Adrenal gland (tissue), 12 donors: ENCODE results near the gene CXCR6. TPM values are rescaled to one million over a fixed set of nuclear protein-coding genes. Genes with fewer than 3 reads are reported as not detected.

Experiments
- DNase-seq, 7 donors: peaks; one replicate each; pipeline ENCODE4 v3.0.0-alpha.2; 2019 to 2020
- H3K27ac ChIP-seq, 5 donors: fragments of 200-600 bp; sonication (generic) in 4 of 5; 1 replicate in 3 of 5; 2 replicates in 2 of 5; pipeline versions ENCODE4 v1.5.1 to v1.8.0; 2016 to 2020; ENCODE audit warnings: mild to moderate bottlenecking in 1 of 5
- H3K27me3 ChIP-seq: fragments of 200-600 bp; 2 replicates; pipeline ENCODE4 v1.8.0; 2021
- H3K36me3 ChIP-seq, 2 donors: fragments of 200-600 bp; replicated peaks in 1 of 2; 1 replicate in 1 of 2; 2 replicates in 1 of 2; pipeline versions ENCODE4 v1.5.1 to v1.8.0; 2018 to 2022
- H3K4me1 ChIP-seq, 2 donors: fragments of 200-600 bp; replicated peaks in 1 of 2; 1 replicate in 1 of 2; 2 replicates in 1 of 2; pipeline versions ENCODE4 v1.5.1 to v1.8.0; 2018 to 2021
- H3K4me3 ChIP-seq, 4 donors: fragments of 200-600 bp; sonication (generic) in 3 of 4; one replicate each; pipeline ENCODE4 v1.5.1; 2016 to 2018
- H3K9me3 ChIP-seq, 3 donors: fragments of 200-600 bp; sonication (generic) in 1 of 3; replicated peaks in 1 of 3; 1 replicate in 2 of 3; 2 replicates in 1 of 3; pipeline versions ENCODE4 v1.5.1 to v1.8.0; 2016 to 2021
- POLR2A ChIP-seq, 2 donors: fragments of 450-650 bp; IDR thresholded peaks; one replicate each; pipeline ENCODE4 v1.6.1; 2017; ENCODE audit warnings: antibody characterized with exemption in 2 of 2, mild to moderate bottlenecking in 2 of 2, moderate library complexity in 1 of 2
- WGBS, 4 donors: extraction: QIAGEN DNeasy Blood & Tissue Kit in 2 of 4; methylation state at CpG; one replicate each; pipeline versions ENCODE4 v1.1.5 to v1.1.7; 2013 to 2017; 5-methylcytosine and 5-hydroxymethylcytosine counted together
- intact Hi-C, 2 donors: fragments of 100-400 bp; cut with DNase I; formaldehyde crosslinking; loops; one replicate each; pipeline versions ENCODE4 v1.14.1 to v1.15.0; 2022 to 2023
- polyA plus RNA-seq, 3 donors: library from polyadenylated mRNA; stranded (reverse); fragments of 200-250 nt in 2 of 3; fragments of 350-450 nt in 1 of 3; fragmentation: Illumina TruSeq in 1 of 3; extraction: RNeasy Lipid Tissue Mini Kit (QIAGEN cat#74804) in 1 of 3; gene quantifications; one replicate each; pipeline ENCODE4 v1.2.3, GENCODE V29; 2013 to 2014
- total RNA-seq, 9 donors: library from RNA; depleted of rRNA in 4 of 9; stranded (reverse); fragments of >200 nt in 4 of 9; fragments of 120-200 nt in 1 of 9; fragmentation: NEBNext Ultra II Directional in 1 of 9; extraction: Animal tissue kit (Norgen Biotek cat#: 25700) in 1 of 9; gene quantifications; one replicate each; pipeline versions ENCODE4 v1.1.0 to v1.2.4, GENCODE V29; 2013 to 2023
- TF ChIP-seq, protein P1 (sequence below), 6 experiments: fragments of 450-650 bp in 4 of 6; fragments of 200-600 bp in 2 of 6; sonication (generic) in 1 of 6; IDR thresholded peaks; 1 replicate in 5 of 6; 2 replicates in 1 of 6; pipeline versions ENCODE4 v1.5.1 to v1.8.0; 2016 to 2021; ENCODE audit warnings: antibody characterized with exemption in 6 of 6, mild to moderate bottlenecking in 2 of 6, moderate library complexity in 1 of 6
- donor health status: healthy with polysubstance abuse.
- donor health status: Bipolar disorder and iron deficiency.
- donor health status: DM: yes; HTN: yes; CAD: no.
- donor health status: DM: no; HTN: no; CAD: no.
- donor health status: DM: no; HTN: no; CAD: no.
- donor health status: DM: yes; HTN: yes; CAD: no.

CXCR6 gene
- total and polyA plus RNA-seq, 12 donors = 0.28 to 2.9 (median 0.54) TPM; not detected in 1

DNA sequence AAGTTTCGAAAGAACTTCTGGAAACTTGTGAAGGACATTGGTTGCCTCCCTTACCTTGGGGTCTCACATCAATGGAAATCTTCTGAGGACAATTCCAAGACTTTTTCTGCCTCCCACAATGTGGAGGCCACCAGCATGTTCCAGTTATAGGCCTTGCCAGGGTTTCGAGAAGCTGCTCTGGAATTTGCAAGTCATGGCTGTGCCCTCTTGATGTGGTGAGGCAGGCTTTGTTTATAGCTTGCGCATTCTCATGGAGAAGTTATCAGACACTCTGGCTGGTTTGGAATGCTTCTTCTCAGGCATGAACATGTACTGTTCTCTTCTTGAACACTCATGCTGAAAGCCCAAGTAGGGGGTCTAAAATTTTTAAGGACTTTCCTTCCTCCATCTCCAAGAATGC is 4.1 kb downstream of the CXCR6 start:
- Histone ChIP-seq H3K4me3 (no peak overlapping the region), H3K27me3 (no peaks in the 10 kb centered on the region), H3K36me3 (peaks cover 0 to 53% of the 10 kb centered on the region in 2 donors), H3K27ac (no peak overlapping the region), H3K9me3 (no peaks in the 10 kb centered on the region), H3K4me1 (no peaks in the 10 kb centered on the region)
- no peak for DNase-seq
- no peak for TF ChIP-seq POLR2A (IDR thresholded peaks at IDR 0.05)
- TF ChIP-seq, protein P1, sequence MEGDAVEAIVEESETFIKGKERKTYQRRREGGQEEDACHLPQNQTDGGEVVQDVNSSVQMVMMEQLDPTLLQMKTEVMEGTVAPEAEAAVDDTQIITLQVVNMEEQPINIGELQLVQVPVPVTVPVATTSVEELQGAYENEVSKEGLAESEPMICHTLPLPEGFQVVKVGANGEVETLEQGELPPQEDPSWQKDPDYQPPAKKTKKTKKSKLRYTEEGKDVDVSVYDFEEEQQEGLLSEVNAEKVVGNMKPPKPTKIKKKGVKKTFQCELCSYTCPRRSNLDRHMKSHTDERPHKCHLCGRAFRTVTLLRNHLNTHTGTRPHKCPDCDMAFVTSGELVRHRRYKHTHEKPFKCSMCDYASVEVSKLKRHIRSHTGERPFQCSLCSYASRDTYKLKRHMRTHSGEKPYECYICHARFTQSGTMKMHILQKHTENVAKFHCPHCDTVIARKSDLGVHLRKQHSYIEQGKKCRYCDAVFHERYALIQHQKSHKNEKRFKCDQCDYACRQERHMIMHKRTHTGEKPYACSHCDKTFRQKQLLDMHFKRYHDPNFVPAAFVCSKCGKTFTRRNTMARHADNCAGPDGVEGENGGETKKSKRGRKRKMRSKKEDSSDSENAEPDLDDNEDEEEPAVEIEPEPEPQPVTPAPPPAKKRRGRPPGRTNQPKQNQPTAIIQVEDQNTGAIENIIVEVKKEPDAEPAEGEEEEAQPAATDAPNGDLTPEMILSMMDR (IDR thresholded peaks at IDR 0.05) = no peak
- intact Hi-C loops = no loop called here
- 92 to 96% (median 95%) methylated on average over 3 of the region's 3 CpGs for WGBS, 4 donors

DNA sequence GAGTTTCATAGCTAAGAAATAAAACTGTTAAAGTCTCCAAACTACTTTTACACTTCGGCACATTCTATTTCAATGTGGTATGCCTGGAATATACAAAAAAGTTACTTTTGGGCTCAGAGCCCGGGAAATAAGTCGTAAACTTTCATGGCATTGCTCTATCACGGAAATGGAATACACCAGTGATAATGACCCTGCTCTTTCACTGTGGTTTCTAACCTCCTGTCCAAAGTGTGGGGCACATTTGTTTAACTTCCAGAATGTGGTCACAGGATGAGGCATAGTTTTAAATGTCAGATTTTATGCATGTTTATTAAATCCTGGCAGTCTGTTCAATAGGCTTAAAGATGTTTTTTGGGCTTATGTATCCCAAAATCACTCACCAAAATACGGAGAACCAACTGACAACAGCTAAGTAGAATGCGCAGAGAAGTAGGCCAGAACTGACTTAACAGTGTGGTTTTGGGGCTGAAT is 5.1 kb downstream of the CXCR6 start:
- 85 to 88% (median 86%) methylated on average over 6 of the region's 6 CpGs for WGBS, 4 donors
- no peak overlapping the region for H3K27ac ChIP-seq

DNA sequence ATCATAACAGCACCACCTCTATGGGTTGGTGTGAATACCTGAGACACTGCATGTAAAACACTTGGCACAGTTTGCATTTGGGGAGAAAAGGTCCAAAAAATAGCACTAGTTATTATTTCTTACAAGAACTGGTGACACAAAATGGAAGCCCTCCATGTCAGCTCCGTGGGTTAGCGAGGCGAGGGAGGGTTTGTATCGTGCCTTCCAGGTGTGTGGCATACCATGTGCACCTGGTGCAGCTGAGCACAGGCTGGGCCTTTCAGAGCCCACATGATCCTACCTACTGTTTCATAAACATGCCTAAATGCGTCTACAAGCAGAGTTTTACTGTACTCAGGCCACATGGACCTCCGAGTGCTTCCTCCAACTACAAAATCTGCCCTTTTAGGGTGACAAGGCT is 5.6 kb downstream of the CXCR6 start:
- 94 to 100% (median 97%) methylated on average over 6 of the region's 6 CpGs for WGBS, 4 donors
- Histone ChIP-seq H3K4me3 (no peak overlapping the region), H3K9me3 (no peaks in the 10 kb centered on the region), H3K4me1 (no peaks in the 10 kb centered on the region), H3K36me3 (peaks cover 0 to 68% of the 10 kb centered on the region in 2 donors), H3K27ac (no peak overlapping the region), H3K27me3 (no peaks in the 10 kb centered on the region)
- TF ChIP-seq, protein P1 (IDR thresholded peaks at IDR 0.05) = no peak
- intact Hi-C loops = no loop called here
- peak in 1 of 7 donors; percentile 23 for DNase-seq

More for the DNA sequence above, 5.1 kb downstream of the CXCR6 start:
- H3K4me3 ChIP-seq = no peak overlapping the region
- H3K36me3 ChIP-seq = peaks cover 0 to 63% of the 10 kb centered on the region in 2 donors
- no peak for TF ChIP-seq POLR2A (IDR thresholded peaks at IDR 0.05)
- TF ChIP-seq, protein P1 (IDR thresholded peaks at IDR 0.05) = no peak
- no peaks in the 10 kb centered on the region for H3K9me3 ChIP-seq
- H3K4me1 ChIP-seq = no peaks in the 10 kb centered on the region
- H3K27me3 ChIP-seq = no peaks in the 10 kb centered on the region
- DNase-seq = no peak
- intact Hi-C loops = no loop called here

DNA sequence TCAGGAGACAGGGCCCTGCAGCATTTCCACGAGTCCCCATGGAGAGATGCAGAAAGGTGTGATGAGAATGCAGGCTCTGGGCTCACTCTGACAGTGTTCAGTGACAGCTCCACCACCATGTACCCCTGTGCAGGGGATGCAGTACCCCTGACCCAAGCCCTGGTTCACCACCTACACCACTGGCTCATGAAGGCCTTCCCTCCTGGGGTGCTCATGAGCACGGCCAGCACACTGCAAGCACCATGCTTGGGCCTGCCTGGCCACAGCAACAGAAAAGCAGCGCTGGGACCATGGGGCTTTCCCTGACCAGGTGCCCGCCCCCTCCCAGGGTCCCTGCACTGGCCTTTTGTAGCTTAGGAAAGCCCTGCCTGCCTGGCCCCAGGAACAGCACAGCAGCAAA is 6.2 kb downstream of the CXCR6 start:
- Histone ChIP-seq H3K36me3 (peaks cover 0 to 74% of the 10 kb centered on the region in 2 donors), H3K27ac (no peak overlapping the region), H3K27me3 (no peaks in the 10 kb centered on the region), H3K4me1 (no peaks in the 10 kb centered on the region), H3K9me3 (no peaks in the 10 kb centered on the region), H3K4me3 (no peak overlapping the region)
- 93 to 96% (median 94%) methylated on average over 4 of the region's 4 CpGs for WGBS, 4 donors
- TF ChIP-seq POLR2A (IDR thresholded peaks at IDR 0.05) = no peak
- TF ChIP-seq, protein P1 (IDR thresholded peaks at IDR 0.05) = no peak
- DNase-seq = peak in 1 of 7 donors; percentile 14
- intact Hi-C loops = no loop called here
